Suprapubic skin (tissue), 4 donors: ENCODE results near the gene GRM3. TPM values are rescaled to one million over a fixed set of nuclear protein-coding genes. Genes with fewer than 3 reads are reported as not detected.

ENCODE experiments used
- DNase-seq, 2 donors: peaks; one replicate each; pipeline ENCODE4 v3.0.0-alpha.2; 2019; ENCODE audit warnings: low spot score in 2 of 2
- H3K27ac ChIP-seq: fragments of 200-600 bp; sonication (generic); one replicate; pipeline ENCODE4 v1.5.1; 2019
- H3K27me3 ChIP-seq: fragments of 200-600 bp; sonication (generic); one replicate; pipeline ENCODE4 v1.5.1; 2019
- H3K36me3 ChIP-seq: fragments of 200-600 bp; sonication (generic); one replicate; pipeline ENCODE4 v1.5.1; 2019
- H3K4me1 ChIP-seq: fragments of 200-600 bp; sonication (generic); one replicate; pipeline ENCODE4 v1.5.1; 2019
- H3K4me3 ChIP-seq: fragments of 200-600 bp; sonication (generic); one replicate; pipeline ENCODE4 v1.5.1; 2019; ENCODE audit warnings: mild to moderate bottlenecking
- H3K9me3 ChIP-seq: fragments of 200-600 bp; sonication (generic); one replicate; pipeline ENCODE4 v1.5.1; 2019
- EP300 ChIP-seq: sonication (generic); formaldehyde crosslinking; IDR thresholded peaks from one replicate; pipeline ENCODE4 v1.6.1; 2017; ENCODE audit warnings: antibody characterized with exemption
- POLR2A ChIP-seq, 2 donors: fragments of 450-650 bp; IDR thresholded peaks; one replicate each; pipeline ENCODE4 v1.6.1; 2017; ENCODE audit warnings: antibody characterized with exemption in 2 of 2, mild to moderate bottlenecking in 2 of 2, moderate library complexity in 2 of 2
- POLR2AphosphoS5 ChIP-seq, 3 donors: sonication (generic); formaldehyde crosslinking; IDR thresholded peaks; one replicate each; pipeline ENCODE4 v1.6.1; 2017; ENCODE audit warnings: antibody characterized with exemption in 3 of 3
- WGBS: methylation state at CpG from one replicate; pipeline ENCODE4 v1.1.5; 2018; 5-methylcytosine and 5-hydroxymethylcytosine counted together
- total RNA-seq, 4 donors: library from RNA; depleted of rRNA; stranded (reverse); fragments of >200 nt; gene quantifications; one replicate each; pipeline ENCODE4 v1.1.0, GENCODE V29; 2016
- TF ChIP-seq, protein P1 (sequence below), 2 donors: fragments of 200-600 bp in 1 of 2; fragments of 450-650 bp in 1 of 2; sonication (generic) in 1 of 2; IDR thresholded peaks; one replicate each; pipeline ENCODE4 v1.5.1; 2016 to 2019; ENCODE audit warnings: antibody characterized with exemption in 2 of 2, mild to moderate bottlenecking in 1 of 2, moderate library complexity in 1 of 2

GRM3 gene
- total RNA-seq, 4 donors from 2014 or later = not detected

DNA sequence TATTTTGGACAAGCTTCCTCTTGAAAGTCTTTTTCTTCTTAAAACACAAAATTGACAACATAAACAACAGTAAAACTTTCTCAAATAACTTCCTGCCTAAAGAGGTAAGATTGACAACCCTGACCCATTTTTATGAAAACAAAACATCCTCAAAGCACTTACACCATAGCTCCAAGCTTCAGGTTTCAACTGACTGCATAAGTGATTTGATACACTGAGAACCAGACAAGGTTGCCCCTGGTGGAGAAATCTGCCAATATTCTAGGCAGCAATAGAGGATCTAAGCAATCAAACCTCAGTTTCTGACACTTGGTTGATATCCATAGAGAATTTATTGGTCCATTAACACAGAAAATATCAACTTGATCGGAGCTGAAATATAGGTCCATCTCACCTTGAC is 267.9 kb downstream of the GRM3 start:
- no peak overlapping the region for H3K27ac ChIP-seq
- no peak overlapping the region for H3K4me3 ChIP-seq
- H3K36me3 ChIP-seq = no peaks in the 10 kb centered on the region
- no peak for TF ChIP-seq POLR2A (IDR thresholded peaks at IDR 0.05)
- no peak for TF ChIP-seq EP300
- TF ChIP-seq, protein P1, sequence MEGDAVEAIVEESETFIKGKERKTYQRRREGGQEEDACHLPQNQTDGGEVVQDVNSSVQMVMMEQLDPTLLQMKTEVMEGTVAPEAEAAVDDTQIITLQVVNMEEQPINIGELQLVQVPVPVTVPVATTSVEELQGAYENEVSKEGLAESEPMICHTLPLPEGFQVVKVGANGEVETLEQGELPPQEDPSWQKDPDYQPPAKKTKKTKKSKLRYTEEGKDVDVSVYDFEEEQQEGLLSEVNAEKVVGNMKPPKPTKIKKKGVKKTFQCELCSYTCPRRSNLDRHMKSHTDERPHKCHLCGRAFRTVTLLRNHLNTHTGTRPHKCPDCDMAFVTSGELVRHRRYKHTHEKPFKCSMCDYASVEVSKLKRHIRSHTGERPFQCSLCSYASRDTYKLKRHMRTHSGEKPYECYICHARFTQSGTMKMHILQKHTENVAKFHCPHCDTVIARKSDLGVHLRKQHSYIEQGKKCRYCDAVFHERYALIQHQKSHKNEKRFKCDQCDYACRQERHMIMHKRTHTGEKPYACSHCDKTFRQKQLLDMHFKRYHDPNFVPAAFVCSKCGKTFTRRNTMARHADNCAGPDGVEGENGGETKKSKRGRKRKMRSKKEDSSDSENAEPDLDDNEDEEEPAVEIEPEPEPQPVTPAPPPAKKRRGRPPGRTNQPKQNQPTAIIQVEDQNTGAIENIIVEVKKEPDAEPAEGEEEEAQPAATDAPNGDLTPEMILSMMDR (IDR thresholded peaks at IDR 0.05) = no peak
- no peak for TF ChIP-seq POLR2AphosphoS5 (IDR thresholded peaks at IDR 0.05)
- 100% methylated on average over 1 of the region's 1 CpG for WGBS
- H3K9me3 ChIP-seq = no peaks in the 10 kb centered on the region
- DNase-seq = no peak
- no peaks in the 10 kb centered on the region for H3K27me3 ChIP-seq
- H3K4me1 ChIP-seq = no peaks in the 10 kb centered on the region

DNA sequence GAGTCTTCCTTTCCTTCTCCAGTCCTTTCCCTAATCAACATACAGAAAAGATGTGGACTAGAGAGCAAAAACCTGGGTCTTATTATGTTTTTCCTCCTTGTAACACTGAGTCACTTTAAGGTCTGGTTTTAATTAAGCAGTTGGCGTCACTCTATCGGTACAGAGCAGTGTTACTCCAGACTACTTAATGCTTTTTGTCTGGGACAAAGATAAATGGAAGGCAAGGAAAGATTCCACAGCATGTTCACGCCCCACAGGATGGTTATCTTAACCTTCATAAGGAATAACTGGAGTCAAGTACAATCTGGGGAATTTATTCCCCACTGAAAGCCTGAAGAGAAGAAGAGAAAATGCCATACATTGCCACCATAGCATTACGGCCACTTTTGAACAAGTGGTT is 270.0 kb downstream of the GRM3 start:
- no peak for DNase-seq
- no peaks in the 10 kb centered on the region for H3K27me3 ChIP-seq
- WGBS = 74% methylated on average over 4 of the region's 4 CpGs
- H3K4me3 ChIP-seq = no peak overlapping the region
- TF ChIP-seq POLR2A (IDR thresholded peaks at IDR 0.05) = no peak
- no peak for TF ChIP-seq EP300
- TF ChIP-seq, protein P1 (IDR thresholded peaks at IDR 0.05) = no peak
- TF ChIP-seq POLR2AphosphoS5 (IDR thresholded peaks at IDR 0.05) = no peak
- no peaks in the 10 kb centered on the region for H3K9me3 ChIP-seq
- no peak overlapping the region for H3K27ac ChIP-seq
- H3K36me3 ChIP-seq = no peaks in the 10 kb centered on the region
- no peaks in the 10 kb centered on the region for H3K4me1 ChIP-seq
